ENCODE data around the gene ICAM5. TPM values are rescaled to one million over a fixed set of nuclear protein-coding genes. Genes with fewer than 3 reads are reported as not detected.
A peak's percentile ranks its signal among the peaks of the same experiment; 100 is the strongest.

The ICAM5 gene
- total and polyA plus RNA-seq, 9 of the 15 experiments (the other 6 are each of a cell fraction or from before 2014, with no cell fraction given) = 0.10 to 114 (median 13.7) TPM

DNA sequence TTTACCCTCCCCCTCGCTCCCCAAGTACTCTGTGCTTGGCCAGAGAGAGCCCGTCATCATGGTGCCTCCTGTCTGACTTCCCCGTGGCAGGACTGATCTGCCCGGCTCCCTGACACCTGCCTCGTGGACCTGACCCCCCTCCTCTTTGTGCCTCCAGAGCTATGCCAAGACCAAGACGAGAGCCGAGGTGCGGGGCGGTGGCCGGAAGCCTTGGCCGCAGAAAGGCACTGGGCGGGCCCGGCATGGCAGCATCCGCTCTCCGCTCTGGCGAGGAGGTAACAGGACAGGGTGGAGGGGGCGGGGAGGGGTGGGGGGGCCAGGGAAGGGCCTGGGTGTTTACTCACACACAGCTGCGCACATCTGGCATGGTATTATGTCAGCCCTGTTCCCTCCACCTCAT is 33.2 kb upstream of the ICAM5 start:
- H3K9ac ChIP-seq (ENCODE audit: insufficient read depth in 1 of 2, low read depth in 2 of 2, low read length in 2 of 2) = no peak overlapping the region
- H3K27me3 ChIP-seq (ENCODE audit: control insufficient read depth in 2 of 2, insufficient read depth in 2 of 2, low read length in 2 of 2) = no peaks in the 10 kb centered on the region
- H3K4me1 ChIP-seq (replicated peaks in 1 of 2; ENCODE audit: control insufficient read depth in 2 of 2, insufficient read depth in 2 of 2, low read length in 2 of 2) = peaks cover 9 to 55% of the 10 kb centered on the region in 2 experiments; a peak in 4 of 5 replicates
- no peaks in the 10 kb centered on the region; the same call in 1 of the 2 replicates for H4K20me1 ChIP-seq (replicated peaks; ENCODE audit: control insufficient read depth, insufficient read depth, low read length)
- peak; percentile 40 for TF ChIP-seq RBFOX2 (IDR thresholded peaks at IDR 0.05; ENCODE audit: low read depth, low read length)
- peak; percentile 51 for TF ChIP-seq POLR2G (IDR thresholded peaks at IDR 0.05; ENCODE audit: low read depth, low read length)
- no peak for TF ChIP-seq CBFA2T2 (conservative IDR thresholded peaks at IDR 0.05)
- H3K27ac ChIP-seq (ENCODE audit: extremely low read depth, low read depth, low read length) = no peak overlapping the region
- H3K9me3 ChIP-seq (replicated peaks; ENCODE audit: control insufficient read depth, insufficient read depth, low read depth, low read length) = no peaks in the 10 kb centered on the region
- H3K36me3 ChIP-seq (ENCODE audit: control insufficient read depth, insufficient read depth, low read length) = peaks cover 60% of the 10 kb centered on the region
- no peak overlapping the region for H3K4me3 ChIP-seq
- intact Hi-C loops (cut with micrococcal nuclease) (no loop called here), in situ Hi-C loops (cut with MboI) (no loop called here)
- peaks cover 28% of the 10 kb centered on the region for H3K79me2 ChIP-seq (ENCODE audit: control insufficient read depth, insufficient read depth, low read length)
- no peak for ATAC-seq
- CTCF ChIA-PET (ENCODE audit: low intra/inter-chr PET ratio) = no interaction called here
- H3K9me1 ChIP-seq (ENCODE audit: control insufficient read depth, insufficient read depth, low read length) = no peaks in the 10 kb centered on the region
- H3K4me2 ChIP-seq (ENCODE audit: insufficient read depth, low read length) = no peak overlapping the region
- DNase-seq (ENCODE audit: extremely low read depth in 1 of 4, low spot score in 3 of 4) = no peak
- POLR2A ChIA-PET = no interaction called here
- FAIRE-seq = no peak
- WGBS (ENCODE audit: insufficient coverage, low coverage, missing lambda C conversion rate) = 94% methylated on average over 12 of the region's 18 CpGs
- BruUV-seq (replicated peaks) = no TSS peak
- no peak overlapping the region for H2AFZ ChIP-seq (ENCODE audit: low read depth, low read length)

- BruUV-seq (replicated peaks) = no TSS peak
- H3K27ac ChIP-seq (ENCODE audit: extremely low read depth, low read depth, low read length) = no peak overlapping the region
- CTCF ChIA-PET (ENCODE audit: low intra/inter-chr PET ratio) = interaction anchor here (5.5 kb wide), 1 partner anchor 133 kb away, joined by 72 read pairs; no protein-coding TSS in a partner anchor
- H3K4me3 ChIP-seq = no peak overlapping the region
- H3K4me1 ChIP-seq (replicated peaks in 1 of 2; ENCODE audit: control insufficient read depth in 2 of 2, insufficient read depth in 2 of 2, low read length in 2 of 2) = peaks cover 9 to 52% of the 10 kb centered on the region in 2 experiments; a peak in 4 of 5 replicates
- POLR2A ChIA-PET = interaction anchor here (0.9 kb wide), 1 partner anchor 128 kb away, joined by 3 read pairs; no protein-coding TSS in a partner anchor
- peaks cover 60% of the 10 kb centered on the region for H3K36me3 ChIP-seq (ENCODE audit: control insufficient read depth, insufficient read depth, low read length)
- no peaks in the 10 kb centered on the region for H3K9me3 ChIP-seq (replicated peaks; ENCODE audit: control insufficient read depth, insufficient read depth, low read depth, low read length)
- 86% methylated on average over 7 of the region's 9 CpGs for WGBS (ENCODE audit: insufficient coverage, low coverage, missing lambda C conversion rate)
- peaks cover 25% of the 10 kb centered on the region for H3K79me2 ChIP-seq (ENCODE audit: control insufficient read depth, insufficient read depth, low read length)
- H2AFZ ChIP-seq (ENCODE audit: low read depth, low read length) = no peak overlapping the region
- no peaks in the 10 kb centered on the region for H3K9me1 ChIP-seq (ENCODE audit: control insufficient read depth, insufficient read depth, low read length)
- DNase-seq (ENCODE audit: extremely low read depth in 1 of 4, low spot score in 3 of 4) (no peak), FAIRE-seq (no peak), ATAC-seq (no peak)
- in situ Hi-C loops (cut with MboI) = no loop called here
- intact Hi-C loops (cut with micrococcal nuclease) = no loop called here
- H3K27me3 ChIP-seq (ENCODE audit: control insufficient read depth in 2 of 2, insufficient read depth in 2 of 2, low read length in 2 of 2) = no peaks in the 10 kb centered on the region
- no peaks in the 10 kb centered on the region; the same call in 1 of the 2 replicates for H4K20me1 ChIP-seq (replicated peaks; ENCODE audit: control insufficient read depth, insufficient read depth, low read length)
- H3K9ac ChIP-seq (ENCODE audit: insufficient read depth in 1 of 2, low read depth in 2 of 2, low read length in 2 of 2) = no peak overlapping the region; a peak in 1 of 4 replicates
- no peak overlapping the region for H3K4me2 ChIP-seq (ENCODE audit: insufficient read depth, low read length)
- TF ChIP-seq CUX1 (CRISPR knock-in tag; IDR thresholded peaks at IDR 0.05) (no peak), CBX5 (IDR thresholded peaks at IDR 0.05; ENCODE audit: borderline replicate concordance, low read depth) (no peak), MTA1 (IDR thresholded peaks at IDR 0.05; ENCODE audit: borderline replicate concordance) (no peak), FOXP1 (CRISPR knock-in tag; IDR thresholded peaks at IDR 0.05) (no peak), HNRNPH1 (optimal IDR thresholded peaks at IDR 0.05; ENCODE audit: low read depth, low read length) (no peak), HMGN3 (IDR thresholded peaks at IDR 0.05; ENCODE audit: borderline replicate concordance, extremely low read depth, insufficient read length, low read depth, low read length) (no peak), MAFK (IDR thresholded peaks at IDR 0.05; ENCODE audit: low read length) (no peak)
Observed at GRCh38 chr19:10256970-10257615, 32.7 kb upstream of the ICAM5 start.

Measured in K562 (cell line).